GM12878 (cell line): ENCODE measurements around the gene CSAD.

Experiments
- ASH2L ChIP-seq: fragments of 300-600, 200-600 bp; sonication (generic); IDR thresholded peaks from 2 replicates; pipeline ENCODE4 v1.6.1; 2017; ENCODE audit warnings: low read depth, mild to moderate bottlenecking, borderline replicate concordance
- ZBTB4 ChIP-seq: fragments of 450-650 bp; formaldehyde crosslinking; IDR thresholded peaks from 2 replicates; pipeline ENCODE4 v1.4.0; 2022; ENCODE audit warnings: mild to moderate bottlenecking, moderate library complexity

GRCh38 chr12:53208877-53209463, 28.2 kb upstream of the CSAD start:
- no peak for TF ChIP-seq ASH2L
- TF ChIP-seq ZBTB4 (CRISPR knock-in tag), result no peak
